WTC11 (cell line): ENCODE measurements around the gene SLC24A3. TPM values are rescaled to one million over a fixed set of nuclear protein-coding genes. Genes with fewer than 3 reads are reported as not detected.

ENCODE experiments used
- ATAC-seq: fragments of 200-7000 bp; cut with Tn5 transposase; 2 replicates; pipeline ENCODE4 v1.10.0; 2021; ENCODE audit warnings: mild to moderate bottlenecking, moderate library complexity
- CTCF ChIA-PET: fragments of 300-600 bp; sonication (Branson Sonifier 250); formaldehyde crosslinking; loops from one replicate; lab custom pipeline; 2021; ENCODE audit warnings: antibody characterized with exemption; lab: Charles Lee
- POLR2A ChIA-PET: fragments of 350-600 bp; sonication (Branson Sonifier 250); formaldehyde crosslinking; loops from one replicate; lab custom pipeline; 2021; ENCODE audit warnings: antibody characterized with exemption; lab: Charles Lee
- DNase-seq: peaks from one replicate; pipeline ENCODE4 v3.0.0; 2021; ENCODE audit warnings: low spot score
- H3K27ac Mint-ChIP-seq: 2 replicates; pipeline ENCODE4 v1.8.0; 2021; ENCODE audit warnings: mixed read lengths
- H3K27me3 Mint-ChIP-seq: 2 replicates; pipeline ENCODE4 v1.8.0; 2021; ENCODE audit warnings: low read depth, mild to moderate bottlenecking, moderate library complexity, mixed read lengths
- H3K36me3 Mint-ChIP-seq: 2 replicates; pipeline ENCODE4 v1.8.0; 2021; ENCODE audit warnings: mixed read lengths
- H3K4me1 Mint-ChIP-seq: 2 replicates; pipeline ENCODE4 v1.8.0; 2022; ENCODE audit warnings: mixed read lengths
- H3K4me3 Mint-ChIP-seq: 2 replicates; pipeline ENCODE4 v1.8.0; 2021; ENCODE audit warnings: mild to moderate bottlenecking, moderate library complexity, mixed read lengths
- H3K9me3 Mint-ChIP-seq: 2 replicates; pipeline ENCODE4 v1.8.0; 2021; ENCODE audit warnings: mixed read lengths
- ATF1 ChIP-seq: sonication (generic); formaldehyde crosslinking; IDR thresholded peaks from 2 replicates; pipeline ENCODE4 v1.8.1; 2023; ENCODE audit warnings: mild to moderate bottlenecking, moderate library complexity, missing genetic modification reagents
- CBFB ChIP-seq: sonication (generic); formaldehyde crosslinking; IDR thresholded peaks from 2 replicates; pipeline ENCODE4 v1.8.1; 2022; ENCODE audit warnings: mild to moderate bottlenecking, low read depth, missing genetic modification reagents
- FOXK1 ChIP-seq: sonication (generic); formaldehyde crosslinking; IDR thresholded peaks from 2 replicates; pipeline ENCODE4 v1.8.0; 2022; ENCODE audit warnings: mild to moderate bottlenecking, moderate library complexity, missing genetic modification reagents
- IRF2 ChIP-seq: sonication (generic); formaldehyde crosslinking; IDR thresholded peaks from 2 replicates; pipeline ENCODE4 v1.8.0; 2022; ENCODE audit warnings: low read depth, missing genetic modification reagents, borderline replicate concordance
- JUN ChIP-seq: sonication (generic); formaldehyde crosslinking; IDR thresholded peaks from 2 replicates; pipeline ENCODE4 v1.8.0; 2023; ENCODE audit warnings: mild to moderate bottlenecking, missing genetic modification reagents
- KAT7 ChIP-seq: sonication (generic); formaldehyde crosslinking; IDR thresholded peaks from 2 replicates; pipeline ENCODE4 v1.8.1; 2023; ENCODE audit warnings: missing genetic modification reagents, mild to moderate bottlenecking, borderline replicate concordance
- MXD4 ChIP-seq: fragments of 250-450 bp; sonication (Bioruptor Pico); IDR thresholded peaks from 2 replicates; pipeline ENCODE4 v1.8.0; 2021; ENCODE audit warnings: mild to moderate bottlenecking, moderate library complexity, borderline replicate concordance
- NFE2L1 ChIP-seq: sonication (generic); formaldehyde crosslinking; IDR thresholded peaks from 2 replicates; pipeline ENCODE4 v1.8.1; 2023; ENCODE audit warnings: missing genetic modification reagents
- NR3C1 ChIP-seq: sonication (generic); formaldehyde crosslinking; conservative IDR thresholded peaks from 2 replicates; pipeline ENCODE4 v1.8.1; 2023; ENCODE audit warnings: low read depth, mild to moderate bottlenecking, missing genetic modification reagents
- PRRX2 ChIP-seq: fragments of 250-450 bp; sonication (Bioruptor Pico); IDR thresholded peaks from 2 replicates; pipeline ENCODE4 v1.8.0; 2021; ENCODE audit warnings: mild to moderate bottlenecking
- RELA ChIP-seq: sonication (generic); formaldehyde crosslinking; IDR thresholded peaks from 2 replicates; pipeline ENCODE4 v1.8.1; 2022; ENCODE audit warnings: missing genetic modification reagents, mild to moderate bottlenecking, borderline replicate concordance
- RORB ChIP-seq: fragments of 250-450 bp; sonication (Bioruptor Pico); IDR thresholded peaks from 2 replicates; pipeline ENCODE4 v1.9.0; 2021; ENCODE audit warnings: mild to moderate bottlenecking
- SP1 ChIP-seq: sonication (generic); formaldehyde crosslinking; conservative IDR thresholded peaks from 2 replicates; pipeline ENCODE4 v1.8.1; 2022; ENCODE audit warnings: missing genetic modification reagents
- TCF7 ChIP-seq: sonication (generic); formaldehyde crosslinking; IDR thresholded peaks from 2 replicates; pipeline ENCODE4 v1.8.0; 2022; ENCODE audit warnings: mild to moderate bottlenecking, low read depth, missing genetic modification reagents, moderate library complexity
- TEAD4 ChIP-seq: sonication (generic); formaldehyde crosslinking; IDR thresholded peaks from 2 replicates; pipeline ENCODE4 v1.8.0; 2022; ENCODE audit warnings: mild to moderate bottlenecking, missing genetic modification reagents
- ZNF138 ChIP-seq: sonication (generic); formaldehyde crosslinking; conservative IDR thresholded peaks from 2 replicates; pipeline ENCODE4 v1.8.1; 2022; ENCODE audit warnings: mild to moderate bottlenecking, moderate library complexity, missing genetic modification reagents
- total RNA-seq: library from RNA; stranded (reverse); gene quantifications from 3 replicates; pipeline ENCODE4 v1.2.3, GENCODE V29; 2021
- TF ChIP-seq, protein P1 (sequence below): sonication (generic); formaldehyde crosslinking; IDR thresholded peaks from 2 replicates; pipeline ENCODE4 v1.8.1; 2022; ENCODE audit warnings: mild to moderate bottlenecking, missing genetic modification reagents, moderate library complexity, borderline replicate concordance
- TF ChIP-seq, protein P2 (sequence below): sonication (generic); formaldehyde crosslinking; IDR thresholded peaks from 2 replicates; pipeline ENCODE4 v1.8.1; 2023; ENCODE audit warnings: mild to moderate bottlenecking, moderate library complexity, missing genetic modification reagents
- TF ChIP-seq, protein P3 (sequence below): fragments of 250-450 bp; sonication (Bioruptor Pico); conservative IDR thresholded peaks from 2 replicates; pipeline ENCODE4 v1.9.0; 2021; ENCODE audit warnings: mild to moderate bottlenecking
- TF ChIP-seq, protein P4 (sequence below): sonication (generic); formaldehyde crosslinking; IDR thresholded peaks from 2 replicates; pipeline ENCODE4 v1.8.0; 2022; ENCODE audit warnings: mild to moderate bottlenecking, missing genetic modification reagents
- TF ChIP-seq, protein P5 (sequence below): fragments of 250-450 bp; sonication (Bioruptor Pico); IDR thresholded peaks from 2 replicates; pipeline ENCODE4 v1.9.0; 2021; ENCODE audit warnings: moderate library complexity, mild to moderate bottlenecking, inconsistent platforms, borderline replicate concordance
- TF ChIP-seq, protein P6 (sequence below): sonication (generic); formaldehyde crosslinking; IDR thresholded peaks from 2 replicates; pipeline ENCODE4 v1.8.0; 2022; ENCODE audit warnings: missing genetic modification reagents

SLC24A3 gene
- total RNA-seq, 1 experiment from 2014 or later: 5.7 TPM

DNA sequence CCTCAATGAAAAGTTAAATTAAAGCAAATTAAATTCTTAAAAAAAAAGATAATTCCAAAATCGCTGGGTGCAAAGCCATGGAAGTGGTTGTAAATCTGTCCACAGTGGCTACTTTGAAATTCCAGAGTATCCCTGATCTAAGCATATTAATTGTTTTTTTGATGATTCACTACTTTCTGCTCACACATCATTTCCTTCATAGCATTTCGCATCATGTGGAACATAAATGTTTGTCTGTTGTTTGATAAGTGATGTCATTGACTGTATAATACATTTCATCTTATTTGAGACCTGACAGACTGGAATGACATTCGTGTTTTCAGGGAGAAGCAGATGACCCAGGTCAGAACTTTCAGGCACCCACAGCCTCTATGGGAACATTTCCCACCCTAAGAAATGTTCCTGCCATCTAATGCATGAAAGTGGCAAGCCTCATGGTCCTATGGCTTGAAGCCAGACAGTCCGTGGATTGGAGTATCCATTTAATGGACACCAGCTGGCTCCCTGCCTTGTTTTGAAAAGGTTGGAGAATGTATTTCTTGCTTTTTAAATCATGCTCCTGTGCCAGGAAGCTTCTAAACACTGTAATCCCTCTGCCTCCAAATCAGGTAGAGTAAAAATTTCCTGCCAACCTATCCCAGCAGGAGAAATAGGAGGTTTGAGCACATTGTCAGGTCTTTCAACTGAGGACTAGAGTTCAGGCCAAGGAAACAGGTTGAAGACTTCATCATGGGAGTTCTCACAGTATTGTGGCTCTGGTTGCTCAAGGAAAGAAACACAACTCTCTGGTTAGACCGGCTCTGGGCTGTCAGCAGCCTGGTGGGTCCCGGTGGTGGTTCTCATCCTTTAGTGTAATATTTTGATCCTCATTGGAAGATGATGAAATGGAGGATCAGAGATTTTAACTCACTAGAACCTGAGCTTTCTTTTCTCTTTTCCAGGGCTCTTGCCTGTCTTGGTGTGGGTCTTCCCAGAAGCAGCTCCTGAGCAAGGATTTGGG, 157.9 kb downstream of the SLC24A3 start:
- H3K36me3 Mint-ChIP-seq: no peaks in the 10 kb centered on the region
- H3K9me3 Mint-ChIP-seq: no peaks in the 10 kb centered on the region
- no peak overlapping the region for H3K4me3 Mint-ChIP-seq
- no peak overlapping the region for H3K27ac Mint-ChIP-seq
- peaks cover 10% of the 10 kb centered on the region for H3K4me1 Mint-ChIP-seq
- no peak for ATAC-seq
- ChIA-PET POLR2A (no interaction called here), CTCF (no interaction called here)
- no peaks in the 10 kb centered on the region for H3K27me3 Mint-ChIP-seq
- TF ChIP-seq TCF7 (CRISPR knock-in tag) (no peak), TEAD4 (no peak), RORB (CRISPR knock-in tag) (no peak), PRRX2 (no peak), IRF2 (CRISPR knock-in tag) (no peak), ATF1 (no peak), JUN (CRISPR knock-in tag) (no peak), ZNF138 (CRISPR knock-in tag) (no peak), KAT7 (CRISPR knock-in tag) (no peak), MXD4 (no peak), NFE2L1 (CRISPR knock-in tag) (no peak)
- TF ChIP-seq, protein P1, sequence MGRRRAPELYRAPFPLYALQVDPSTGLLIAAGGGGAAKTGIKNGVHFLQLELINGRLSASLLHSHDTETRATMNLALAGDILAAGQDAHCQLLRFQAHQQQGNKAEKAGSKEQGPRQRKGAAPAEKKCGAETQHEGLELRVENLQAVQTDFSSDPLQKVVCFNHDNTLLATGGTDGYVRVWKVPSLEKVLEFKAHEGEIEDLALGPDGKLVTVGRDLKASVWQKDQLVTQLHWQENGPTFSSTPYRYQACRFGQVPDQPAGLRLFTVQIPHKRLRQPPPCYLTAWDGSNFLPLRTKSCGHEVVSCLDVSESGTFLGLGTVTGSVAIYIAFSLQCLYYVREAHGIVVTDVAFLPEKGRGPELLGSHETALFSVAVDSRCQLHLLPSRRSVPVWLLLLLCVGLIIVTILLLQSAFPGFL: no peak
- TF ChIP-seq, protein P2, sequence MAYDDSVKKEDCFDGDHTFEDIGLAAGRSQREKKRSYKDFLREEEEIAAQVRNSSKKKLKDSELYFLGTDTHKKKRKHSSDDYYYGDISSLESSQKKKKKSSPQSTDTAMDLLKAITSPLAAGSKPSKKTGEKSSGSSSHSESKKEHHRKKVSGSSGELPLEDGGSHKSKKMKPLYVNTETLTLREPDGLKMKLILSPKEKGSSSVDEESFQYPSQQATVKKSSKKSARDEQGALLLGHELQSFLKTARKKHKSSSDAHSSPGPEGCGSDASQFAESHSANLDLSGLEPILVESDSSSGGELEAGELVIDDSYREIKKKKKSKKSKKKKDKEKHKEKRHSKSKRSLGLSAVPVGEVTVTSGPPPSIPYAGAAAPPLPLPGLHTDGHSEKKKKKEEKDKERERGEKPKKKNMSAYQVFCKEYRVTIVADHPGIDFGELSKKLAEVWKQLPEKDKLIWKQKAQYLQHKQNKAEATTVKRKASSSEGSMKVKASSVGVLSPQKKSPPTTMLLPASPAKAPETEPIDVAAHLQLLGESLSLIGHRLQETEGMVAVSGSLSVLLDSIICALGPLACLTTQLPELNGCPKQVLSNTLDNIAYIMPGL (CRISPR knock-in tag): no peak
- TF ChIP-seq, protein P3, sequence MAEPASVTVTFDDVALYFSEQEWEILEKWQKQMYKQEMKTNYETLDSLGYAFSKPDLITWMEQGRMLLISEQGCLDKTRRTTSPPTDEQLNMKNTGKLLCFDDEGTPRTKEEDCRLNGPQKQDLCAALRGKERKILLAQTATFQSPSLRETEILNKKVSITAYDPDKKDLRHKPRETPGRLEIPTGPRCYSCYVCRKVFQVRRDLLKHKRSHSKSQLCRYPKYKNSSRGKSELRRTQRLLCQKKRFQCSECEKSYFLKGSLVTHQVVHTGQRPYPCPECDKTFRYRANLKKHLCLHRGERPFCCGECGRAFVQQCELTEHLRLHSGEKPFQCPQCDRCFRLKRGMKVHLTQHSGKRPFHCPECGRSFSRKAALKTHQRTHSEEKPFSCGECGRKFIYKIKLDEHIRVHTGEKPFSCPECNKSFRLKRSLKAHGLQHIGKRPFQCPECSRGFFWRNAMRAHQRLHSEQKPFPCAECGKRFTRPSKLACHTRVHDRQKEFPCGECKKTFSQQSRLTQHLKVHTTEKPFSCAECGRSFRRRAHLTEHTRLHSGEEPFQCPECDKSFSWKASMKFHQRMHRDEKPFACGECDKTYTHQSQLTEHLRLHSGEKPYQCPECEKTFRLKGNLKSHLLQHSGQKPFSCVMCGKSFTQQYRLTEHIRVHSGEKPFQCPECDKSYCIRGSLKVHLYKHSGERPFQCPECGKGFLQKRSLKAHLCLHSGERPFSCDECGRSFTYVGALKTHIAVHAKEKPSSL: no peak
- TF ChIP-seq, protein P4, sequence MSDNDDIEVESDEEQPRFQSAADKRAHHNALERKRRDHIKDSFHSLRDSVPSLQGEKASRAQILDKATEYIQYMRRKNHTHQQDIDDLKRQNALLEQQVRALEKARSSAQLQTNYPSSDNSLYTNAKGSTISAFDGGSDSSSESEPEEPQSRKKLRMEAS (CRISPR knock-in tag): no peak
- TF ChIP-seq, protein P5, sequence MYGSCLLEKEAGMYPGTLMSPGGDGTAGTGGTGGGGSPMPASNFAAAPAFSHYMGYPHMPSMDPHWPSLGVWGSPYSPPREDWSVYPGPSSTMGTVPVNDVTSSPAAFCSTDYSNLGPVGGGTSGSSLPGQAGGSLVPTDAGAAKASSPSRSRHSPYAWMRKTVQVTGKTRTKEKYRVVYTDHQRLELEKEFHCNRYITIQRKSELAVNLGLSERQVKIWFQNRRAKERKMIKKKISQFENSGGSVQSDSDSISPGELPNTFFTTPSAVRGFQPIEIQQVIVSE (CRISPR knock-in tag): no peak
- no peak for DNase-seq

DNA sequence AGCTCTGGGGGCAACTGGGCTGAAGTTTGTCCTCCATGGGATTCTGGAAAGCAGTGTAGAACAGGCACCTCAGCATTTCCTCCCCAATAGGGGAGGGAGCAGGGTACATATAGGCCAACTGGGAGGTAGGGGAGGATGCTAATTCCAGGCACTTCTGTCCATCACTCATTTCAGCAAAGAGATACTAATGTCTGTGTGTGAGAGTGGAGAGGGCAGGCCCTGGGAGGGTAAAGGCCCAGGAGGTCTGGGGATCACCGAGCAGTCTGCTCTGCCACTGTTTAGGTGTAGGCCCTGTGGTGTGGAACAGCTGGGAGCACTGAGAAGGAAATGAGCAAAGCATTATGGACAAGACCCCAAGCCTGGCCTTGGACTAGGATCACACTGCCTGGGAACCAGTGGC, 158.7 kb downstream of the SLC24A3 start:
- Mint-ChIP-seq H3K9me3 (no peaks in the 10 kb centered on the region), H3K4me1 (peaks cover 3% of the 10 kb centered on the region), H3K27ac (no peak overlapping the region; the same call in 1 of the 2 replicates), H3K36me3 (no peaks in the 10 kb centered on the region), H3K4me3 (no peak overlapping the region), H3K27me3 (no peaks in the 10 kb centered on the region)
- CTCF ChIA-PET: no interaction called here
- POLR2A ChIA-PET: no interaction called here
- no peak for ATAC-seq
- no peak for DNase-seq
- no peak for TF ChIP-seq CBFB
- TF ChIP-seq SP1 (CRISPR knock-in tag): no peak
- TF ChIP-seq, protein P6, sequence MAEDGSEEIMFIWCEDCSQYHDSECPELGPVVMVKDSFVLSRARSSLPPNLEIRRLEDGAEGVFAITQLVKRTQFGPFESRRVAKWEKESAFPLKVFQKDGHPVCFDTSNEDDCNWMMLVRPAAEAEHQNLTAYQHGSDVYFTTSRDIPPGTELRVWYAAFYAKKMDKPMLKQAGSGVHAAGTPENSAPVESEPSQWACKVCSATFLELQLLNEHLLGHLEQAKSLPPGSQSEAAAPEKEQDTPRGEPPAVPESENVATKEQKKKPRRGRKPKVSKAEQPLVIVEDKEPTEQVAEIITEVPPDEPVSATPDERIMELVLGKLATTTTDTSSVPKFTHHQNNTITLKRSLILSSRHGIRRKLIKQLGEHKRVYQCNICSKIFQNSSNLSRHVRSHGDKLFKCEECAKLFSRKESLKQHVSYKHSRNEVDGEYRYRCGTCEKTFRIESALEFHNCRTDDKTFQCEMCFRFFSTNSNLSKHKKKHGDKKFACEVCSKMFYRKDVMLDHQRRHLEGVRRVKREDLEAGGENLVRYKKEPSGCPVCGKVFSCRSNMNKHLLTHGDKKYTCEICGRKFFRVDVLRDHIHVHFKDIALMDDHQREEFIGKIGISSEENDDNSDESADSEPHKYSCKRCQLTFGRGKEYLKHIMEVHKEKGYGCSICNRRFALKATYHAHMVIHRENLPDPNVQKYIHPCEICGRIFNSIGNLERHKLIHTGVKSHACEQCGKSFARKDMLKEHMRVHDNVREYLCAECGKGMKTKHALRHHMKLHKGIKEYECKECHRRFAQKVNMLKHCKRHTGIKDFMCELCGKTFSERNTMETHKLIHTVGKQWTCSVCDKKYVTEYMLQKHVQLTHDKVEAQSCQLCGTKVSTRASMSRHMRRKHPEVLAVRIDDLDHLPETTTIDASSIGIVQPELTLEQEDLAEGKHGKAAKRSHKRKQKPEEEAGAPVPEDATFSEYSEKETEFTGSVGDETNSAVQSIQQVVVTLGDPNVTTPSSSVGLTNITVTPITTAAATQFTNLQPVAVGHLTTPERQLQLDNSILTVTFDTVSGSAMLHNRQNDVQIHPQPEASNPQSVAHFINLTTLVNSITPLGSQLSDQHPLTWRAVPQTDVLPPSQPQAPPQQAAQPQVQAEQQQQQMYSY (CRISPR knock-in tag): no peak
- TF ChIP-seq RELA: no peak
- no peak for TF ChIP-seq NR3C1 (CRISPR knock-in tag)
- TF ChIP-seq FOXK1: no peak
- TF ChIP-seq, protein P2 (CRISPR knock-in tag): no peak
